ENCODE results near the gene MORF4L1.
"Not testable (repeated sequence)": the region's sequence is repeated elsewhere in the genome, so short reads cannot be mapped to it uniquely, and the experiment has no call there.

Gene MORF4L1

DNA sequence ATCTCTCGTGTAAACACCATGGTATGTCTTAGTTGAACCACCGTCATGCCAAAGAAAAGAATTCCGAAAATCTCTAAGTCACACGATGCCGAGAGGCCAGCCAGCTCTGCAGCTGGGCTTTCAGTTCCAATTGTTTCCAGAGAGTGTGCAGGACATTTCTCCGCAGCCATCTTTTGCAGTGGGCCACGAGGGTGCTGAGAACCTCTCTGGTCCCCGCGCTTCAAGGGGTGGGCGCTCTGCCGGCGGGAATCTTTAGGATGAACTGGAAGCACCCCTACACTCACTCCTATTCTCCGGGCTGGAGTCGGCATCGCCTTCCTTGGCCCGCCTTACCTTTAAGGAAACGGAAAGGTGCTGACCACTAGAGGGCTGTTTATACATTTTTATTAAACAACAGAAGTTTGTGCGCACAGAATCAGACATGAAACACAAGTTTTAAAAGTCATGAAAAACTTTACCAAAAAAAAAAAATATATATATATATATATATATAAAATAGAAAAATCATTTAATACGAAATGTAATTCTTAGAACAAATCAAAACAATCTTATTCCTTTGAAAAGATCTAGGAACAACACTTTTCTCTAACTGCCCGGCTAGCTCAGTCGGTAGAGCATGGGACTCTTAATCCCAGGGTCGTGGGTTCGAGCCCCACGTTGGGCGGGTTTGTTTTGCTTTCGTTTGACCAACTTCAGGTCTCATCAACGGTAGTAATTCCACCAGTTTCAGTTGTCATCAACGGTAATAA, 12.5 kb upstream of the MORF4L1 start:
- peak; percentile 58 for DNase-seq (ENCODE audit: low read depth)

DNA sequence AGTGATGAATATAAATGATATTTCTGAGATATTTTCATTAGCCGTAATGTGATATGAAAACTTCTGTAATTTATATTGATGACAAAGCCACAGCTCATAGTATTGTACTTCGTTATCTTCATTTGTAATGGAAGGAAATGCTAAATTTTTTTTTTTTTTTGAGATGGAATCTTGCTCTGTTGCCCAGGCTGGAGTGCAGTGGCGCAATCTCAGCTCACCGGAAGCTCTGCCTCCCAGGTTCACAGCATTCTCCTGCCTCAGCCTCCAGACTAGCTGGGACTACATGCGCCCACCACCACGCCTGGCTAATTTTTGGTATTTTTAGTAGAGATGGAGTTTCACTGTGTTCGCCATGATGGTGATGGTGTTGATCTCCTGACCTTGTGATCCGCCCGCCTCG, 7.1 kb upstream of the MORF4L1 start:
- DNase-seq (ENCODE audit: low read depth) = not testable (repeated sequence)

DNA sequence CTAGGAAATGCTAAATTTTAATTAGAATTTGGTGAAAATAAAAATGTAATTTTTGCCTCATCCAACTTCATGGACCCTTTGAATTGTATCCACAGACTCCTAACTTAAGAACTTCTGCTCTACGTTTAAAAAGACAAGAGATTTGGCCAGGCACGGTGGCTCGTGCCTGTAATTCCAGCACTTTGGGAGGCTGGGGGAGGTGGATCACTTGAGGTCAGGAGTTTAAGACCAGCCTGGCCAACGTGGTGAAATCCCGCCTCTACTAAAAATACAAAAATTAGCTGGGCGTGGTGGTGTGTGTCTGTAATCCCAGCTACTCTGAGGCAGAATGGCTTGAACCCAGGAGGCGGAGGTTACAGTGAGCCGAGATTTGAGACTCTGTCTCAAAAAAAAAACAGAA, 6.7 kb upstream of the MORF4L1 start:
- DNase-seq (ENCODE audit: low read depth) = not testable (repeated sequence)

DNA sequence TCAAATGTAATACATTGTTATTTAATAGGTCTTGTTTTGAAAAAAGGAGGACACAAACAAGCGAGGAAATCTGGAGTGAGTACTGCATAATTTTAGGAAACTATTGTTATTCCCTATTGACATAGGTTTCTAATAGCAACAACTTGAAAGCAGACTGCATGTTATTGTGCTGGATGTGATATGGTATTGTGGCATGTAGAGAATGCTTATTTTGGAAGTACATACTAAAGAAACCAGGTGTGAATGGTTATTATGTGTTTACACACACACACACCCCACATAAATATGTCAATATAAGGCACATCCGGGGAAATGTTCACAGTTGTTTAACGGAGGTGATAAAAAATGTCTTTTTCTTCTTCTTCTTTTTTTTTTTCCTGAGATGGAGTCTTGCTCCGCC, 5.9 kb upstream of the MORF4L1 start:
- no peak for DNase-seq (ENCODE audit: low read depth)

DNA sequence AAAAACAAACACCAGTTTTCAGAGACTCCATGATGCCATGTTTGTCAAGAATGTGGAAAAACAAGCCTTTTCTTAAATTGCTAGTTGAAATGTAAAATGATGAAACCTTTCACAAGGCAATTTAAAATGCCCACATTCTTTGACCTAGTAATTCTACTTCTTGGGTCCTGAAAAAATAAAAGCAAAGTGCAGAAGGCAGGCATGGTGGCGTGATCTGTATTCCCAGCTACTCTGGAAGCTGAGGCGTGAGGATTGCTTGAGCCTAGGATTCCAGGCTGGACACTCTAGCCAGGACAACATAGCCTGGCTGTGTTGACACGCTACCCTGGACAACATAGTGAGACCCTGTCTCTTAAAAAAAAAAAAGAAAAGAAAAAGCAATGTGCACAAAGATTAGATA, 4.3 kb upstream of the MORF4L1 start:
- DNase-seq (ENCODE audit: low read depth) = no peak

DNA sequence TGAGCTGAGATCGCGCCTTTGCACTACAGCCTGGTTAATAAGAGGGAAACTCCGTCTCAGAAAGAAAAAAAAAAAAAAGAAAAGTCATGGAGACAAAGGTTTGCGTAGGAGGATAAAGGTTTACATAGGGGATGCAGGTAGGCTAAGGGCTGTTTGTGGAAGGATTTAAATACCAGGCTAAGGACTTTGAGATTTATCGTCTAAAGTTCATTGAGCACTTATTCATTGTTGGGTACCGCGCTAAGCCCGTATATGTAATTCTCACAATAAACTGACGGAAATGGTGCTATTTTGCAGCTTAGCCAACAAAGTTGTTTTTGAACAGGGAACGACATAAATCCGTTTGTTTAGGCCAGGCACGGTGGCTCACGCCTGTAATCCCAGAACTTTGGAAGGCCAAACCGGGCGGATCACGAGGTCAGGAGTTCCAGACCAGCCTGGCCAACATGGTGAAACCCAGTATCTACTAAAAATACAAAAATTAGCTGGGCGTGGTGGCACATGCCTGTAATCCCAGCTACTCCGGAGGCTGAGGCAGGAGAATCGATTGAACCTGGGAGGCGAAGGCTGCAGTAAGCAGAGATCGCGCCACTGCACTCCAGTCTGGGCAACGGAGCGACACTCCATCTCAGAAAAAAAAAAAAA, 1.1 kb upstream of the MORF4L1 start:
- not testable (repeated sequence) for DNase-seq (ENCODE audit: low read depth)

DNA sequence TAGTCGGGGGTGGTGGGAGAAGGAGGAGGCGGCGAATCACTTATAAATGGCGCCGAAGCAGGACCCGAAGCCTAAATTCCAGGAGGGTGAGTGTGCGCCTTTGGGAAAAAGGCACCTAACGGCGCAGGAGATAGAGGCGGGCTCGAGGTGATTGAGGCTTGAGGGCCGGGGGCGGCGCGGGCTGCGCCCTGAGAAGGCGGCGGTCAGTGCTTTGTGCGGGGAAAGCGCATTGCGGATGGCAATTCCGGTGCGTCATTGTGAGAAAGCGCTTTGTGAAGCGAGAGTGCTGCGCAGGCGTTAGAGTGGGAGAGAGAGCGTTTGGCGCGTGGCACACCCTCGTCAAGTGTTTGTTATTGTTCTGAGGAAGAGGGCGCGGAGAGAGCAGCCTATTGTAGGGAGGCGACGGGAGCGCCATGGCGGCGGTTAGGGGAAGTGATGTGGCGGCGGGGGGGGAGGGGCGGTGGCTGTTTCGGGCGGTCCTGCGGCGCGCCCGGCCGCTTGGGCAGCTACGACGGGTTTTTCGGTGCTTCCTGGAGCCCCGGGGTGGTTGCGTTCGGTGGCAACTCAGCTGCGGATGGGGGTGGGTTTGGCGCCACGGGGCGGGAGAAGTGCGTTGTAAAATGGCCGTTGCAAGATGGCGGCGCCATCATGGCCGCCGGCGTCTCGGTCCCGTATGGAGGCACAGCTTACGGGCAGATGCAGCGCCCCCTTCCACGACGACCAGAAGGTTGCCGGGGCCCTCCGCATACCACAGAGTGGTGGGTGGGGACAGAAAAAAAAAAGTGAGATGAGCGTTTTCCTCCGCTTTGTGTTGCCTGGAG, 492 bp downstream of the MORF4L1 start:
- DNase-seq (ENCODE audit: low read depth) = peak; percentile 72

DNA sequence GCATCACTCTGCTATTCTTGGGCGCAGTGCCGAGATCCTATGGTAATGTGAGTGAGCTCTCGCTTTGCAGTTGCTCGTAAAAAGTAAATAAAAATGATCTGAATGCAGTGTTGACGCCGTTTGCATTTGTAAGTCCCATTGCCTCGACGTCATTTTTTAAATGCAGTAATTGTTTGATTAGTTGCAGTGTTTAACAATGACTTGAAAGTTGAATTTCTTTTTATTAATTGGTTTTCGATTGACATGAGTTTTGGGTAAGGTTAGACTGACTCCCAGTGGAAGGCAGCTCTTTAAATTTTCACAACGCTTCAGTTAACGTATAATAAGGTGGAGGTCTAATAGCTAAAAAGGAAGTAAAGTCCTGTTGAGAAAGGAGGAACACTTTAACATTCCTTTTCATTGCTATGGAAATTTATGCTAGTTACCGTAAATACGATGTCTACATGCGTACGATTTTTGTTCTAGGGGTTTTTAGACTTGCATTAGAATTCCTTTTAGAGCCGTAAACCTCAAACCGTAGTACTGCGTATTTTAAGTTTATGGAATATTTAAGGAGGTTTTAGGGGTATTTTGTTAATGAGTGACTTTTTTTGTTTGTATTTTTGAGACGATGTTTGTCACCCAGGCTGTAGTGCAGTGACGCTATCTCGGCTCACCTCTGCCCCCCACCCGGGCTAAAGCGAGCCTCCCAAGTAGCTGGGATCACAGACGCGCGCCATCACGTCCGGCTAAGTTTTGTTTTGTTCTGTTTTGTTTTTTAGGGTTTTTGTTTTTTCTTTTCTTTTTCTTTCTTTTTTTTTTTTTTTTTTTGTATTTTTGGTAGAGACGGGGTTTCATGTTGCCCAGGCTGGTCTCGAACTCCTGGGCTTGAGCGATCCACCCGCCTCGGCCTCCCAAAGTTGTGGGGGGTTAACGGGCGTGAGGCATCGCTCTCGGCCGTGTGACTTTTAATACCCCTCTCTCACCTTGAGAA, 1.4 kb downstream of the MORF4L1 start:
- DNase-seq (ENCODE audit: low read depth) = no peak

DNA sequence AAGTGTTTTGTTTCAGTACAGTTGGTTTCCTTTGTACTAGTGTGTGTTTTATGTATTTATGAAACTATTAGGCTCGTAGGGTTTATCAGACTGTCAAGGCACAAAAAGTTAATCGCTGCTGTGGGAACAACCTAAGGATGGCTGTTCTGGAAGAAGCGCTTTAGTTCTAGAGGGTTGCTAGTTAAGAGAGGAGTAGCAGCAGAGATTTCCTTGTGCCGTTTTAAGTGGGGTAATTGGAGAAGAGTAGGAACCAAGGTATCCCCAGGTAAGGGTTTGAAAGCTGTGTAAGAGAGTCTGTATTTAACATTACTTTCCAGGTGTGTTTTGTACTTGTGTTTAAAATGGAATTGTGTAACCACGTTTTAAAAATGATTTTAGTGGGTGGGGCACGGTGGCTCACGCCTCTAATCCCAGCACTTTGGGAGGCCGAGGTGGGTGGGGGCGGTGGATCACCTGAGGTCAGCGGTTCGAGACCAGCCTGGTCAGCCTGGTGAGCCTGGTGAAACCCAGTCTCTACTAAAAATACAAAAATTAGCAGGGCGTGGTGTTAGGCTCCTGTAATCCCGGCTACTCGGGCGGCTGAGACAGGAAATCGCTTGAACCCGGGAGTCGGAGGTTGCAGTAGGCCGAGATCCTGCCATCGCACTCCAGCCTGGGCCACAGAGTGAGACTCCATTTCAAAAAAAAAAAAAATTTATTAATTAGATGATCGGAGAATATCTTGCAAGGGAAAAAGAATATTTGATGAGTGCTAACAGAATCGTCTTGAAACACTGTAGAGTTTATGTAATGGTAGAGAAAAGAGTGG, 2.6 kb downstream of the MORF4L1 start:
- DNase-seq (ENCODE audit: low read depth) = no peak

DNA sequence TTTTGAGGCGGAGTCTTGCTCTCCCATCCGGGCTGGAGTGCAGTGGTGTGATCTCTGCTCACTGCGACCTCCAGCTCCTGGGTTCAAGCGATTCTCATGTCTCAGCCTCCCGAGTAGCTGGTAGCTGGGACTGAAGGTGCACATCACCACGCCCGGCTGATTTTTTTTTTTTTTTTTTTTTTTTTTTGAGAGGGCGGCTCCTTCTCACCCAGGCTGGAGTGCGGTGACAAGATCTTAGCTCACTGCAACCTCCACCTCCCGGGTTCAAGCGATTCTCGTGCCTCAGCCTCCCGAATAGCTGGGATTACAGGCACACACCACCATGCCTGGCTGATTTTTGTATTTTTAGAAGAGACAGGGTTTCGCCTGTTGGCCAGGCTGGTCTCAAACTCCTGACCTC, 4.3 kb downstream of the MORF4L1 start:
- DNase-seq (ENCODE audit: low read depth) = not testable (repeated sequence)

DNA sequence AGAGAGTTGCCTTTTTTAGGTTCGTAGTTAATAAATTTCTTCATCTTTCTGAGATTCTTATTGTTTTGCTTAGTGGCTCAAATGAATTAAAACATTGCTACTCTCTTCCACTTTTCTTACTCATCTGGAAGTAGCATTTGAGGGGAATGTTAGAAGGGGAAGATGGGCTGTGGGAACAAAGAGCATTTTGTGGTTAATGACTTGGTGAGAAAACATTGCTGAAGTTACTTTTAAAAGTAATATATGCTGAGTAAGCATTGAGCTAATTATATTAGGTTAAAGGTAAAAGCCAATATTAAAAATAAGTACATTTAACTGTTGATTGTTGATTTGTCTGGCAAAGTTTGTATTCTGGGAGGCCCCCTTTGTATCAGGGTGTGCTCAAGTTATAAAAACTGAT, 5.7 kb downstream of the MORF4L1 start:
- no peak for DNase-seq (ENCODE audit: low read depth)

DNA sequence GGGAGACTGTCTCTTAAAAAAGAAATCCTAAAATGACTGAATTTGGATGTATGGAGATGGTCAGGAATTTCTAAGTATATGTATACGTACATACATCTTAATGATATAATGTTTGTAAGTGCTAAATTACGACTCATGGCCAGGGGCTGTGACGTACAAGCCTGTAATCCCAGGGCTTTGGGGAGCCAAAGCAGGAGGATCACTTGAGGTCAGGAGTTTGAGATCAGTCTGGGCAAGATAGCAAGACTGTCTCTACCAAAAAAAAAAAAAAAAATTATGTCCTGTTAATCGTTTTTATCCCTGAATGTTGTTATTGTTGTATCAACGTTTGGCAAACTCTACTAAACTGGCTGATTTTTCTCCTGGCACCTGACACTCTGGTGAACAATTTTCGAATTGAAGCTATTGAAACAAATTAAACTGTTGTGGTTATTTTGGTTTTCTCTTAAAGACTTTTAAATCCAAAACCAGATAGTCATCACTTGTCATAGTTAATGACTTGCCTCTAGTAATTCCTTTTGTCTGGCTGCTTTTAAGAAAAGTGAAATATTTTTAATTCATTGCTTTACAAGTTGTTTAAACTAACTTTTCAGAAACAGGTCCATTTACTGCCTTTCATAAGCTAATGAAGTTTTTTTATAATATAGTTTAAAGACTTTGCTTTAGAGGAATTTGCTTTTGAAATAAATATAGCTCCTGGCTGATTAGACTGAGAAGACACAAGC, 7.0 kb downstream of the MORF4L1 start:
- no peak for DNase-seq (ENCODE audit: low read depth)

DNA sequence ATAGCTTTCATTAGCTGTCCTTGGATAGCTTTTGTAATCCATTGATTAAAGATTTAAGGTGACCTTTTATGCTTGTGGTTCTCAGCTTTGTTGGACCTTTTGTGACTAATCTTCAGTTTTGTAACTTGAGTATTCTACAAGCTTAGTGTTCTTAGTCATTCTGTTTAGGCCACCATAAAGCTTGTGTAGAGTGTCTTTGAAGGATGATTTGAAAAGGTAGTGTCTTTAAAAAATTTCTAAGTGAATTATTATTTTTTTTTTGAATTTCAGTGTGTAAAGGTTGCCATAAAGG, 7.5 kb downstream of the MORF4L1 start:
- DNase-seq (ENCODE audit: low read depth) = no peak

DNA sequence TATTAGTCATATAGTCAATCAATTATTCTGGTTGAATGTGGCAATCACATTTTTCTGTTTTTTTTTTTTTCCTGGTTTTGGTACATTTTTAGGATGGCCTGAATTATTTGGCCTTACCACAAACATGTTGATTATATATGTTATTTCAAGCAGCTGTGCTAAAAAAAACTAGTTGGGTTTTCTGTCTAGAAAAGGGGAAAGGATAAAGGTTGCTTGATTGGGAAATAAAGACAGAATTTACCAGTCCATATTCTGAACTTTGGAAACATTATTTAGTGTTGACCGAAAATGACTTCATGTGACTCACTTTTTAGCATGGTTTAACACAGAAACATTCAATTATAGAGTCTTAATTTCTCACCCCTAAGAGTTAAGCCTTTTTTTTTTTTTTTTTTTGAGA, 8.1 kb downstream of the MORF4L1 start:
- no peak for DNase-seq (ENCODE audit: low read depth)

DNA sequence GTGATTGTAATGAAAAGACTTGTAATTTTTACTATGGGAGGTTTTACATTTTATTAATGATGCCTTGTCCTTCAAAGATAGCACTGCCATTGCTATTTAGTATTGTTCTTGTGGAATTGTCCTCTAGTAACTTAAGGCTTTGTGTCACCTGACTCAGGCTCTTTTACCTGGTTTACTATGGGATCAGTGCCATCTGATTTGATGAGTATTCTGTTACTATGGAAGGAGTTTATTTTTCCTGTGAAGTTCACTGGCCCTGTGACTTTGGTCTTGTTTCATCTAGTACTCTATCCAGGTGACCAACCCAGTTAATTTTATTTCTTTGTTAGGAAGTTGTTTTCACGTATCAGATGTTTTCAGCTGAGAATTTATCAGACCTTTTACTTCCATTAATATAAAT, 9.0 kb downstream of the MORF4L1 start:
- DNase-seq (ENCODE audit: low read depth) = no peak

DNA sequence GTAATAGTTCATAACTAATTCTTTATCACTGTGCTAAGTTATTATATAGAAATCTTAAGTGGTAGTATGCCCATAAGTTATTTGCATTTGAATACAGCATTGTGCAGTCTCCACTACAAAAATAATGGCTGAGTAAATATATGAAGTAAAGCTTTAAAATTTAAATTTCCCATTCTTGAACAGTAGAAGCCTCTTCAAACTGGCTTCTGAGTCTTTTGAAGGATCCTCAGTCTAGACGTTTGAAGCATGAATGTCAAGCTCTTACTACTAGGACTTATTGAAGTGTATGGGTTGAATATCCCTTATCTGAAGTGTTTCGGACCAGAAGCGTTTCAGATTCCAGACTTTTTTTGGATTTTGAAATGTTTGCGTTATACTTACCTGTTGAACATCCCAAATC, 16.3 kb downstream of the MORF4L1 start:
- DNase-seq (ENCODE audit: low read depth) = no peak

DNA sequence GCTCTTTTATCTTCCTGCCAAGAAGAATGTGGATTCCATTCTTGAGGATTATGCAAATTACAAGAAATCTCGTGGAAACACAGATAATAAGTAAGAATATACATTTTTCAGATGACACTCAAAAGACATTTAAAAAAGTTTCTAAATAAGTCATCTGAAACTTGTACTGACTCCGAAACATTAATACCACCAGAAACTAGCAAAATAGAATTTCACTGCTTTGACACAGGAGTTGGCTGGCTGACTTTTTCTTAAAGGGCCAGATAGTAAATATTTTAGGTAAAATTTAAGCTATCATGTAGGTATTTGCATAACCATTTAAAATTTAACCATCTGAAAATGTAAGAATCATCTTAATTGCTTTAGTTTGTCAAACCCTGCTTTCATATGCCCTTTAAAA, 20.8 kb downstream of the MORF4L1 start:
- no peak for DNase-seq (ENCODE audit: low read depth)

DNA sequence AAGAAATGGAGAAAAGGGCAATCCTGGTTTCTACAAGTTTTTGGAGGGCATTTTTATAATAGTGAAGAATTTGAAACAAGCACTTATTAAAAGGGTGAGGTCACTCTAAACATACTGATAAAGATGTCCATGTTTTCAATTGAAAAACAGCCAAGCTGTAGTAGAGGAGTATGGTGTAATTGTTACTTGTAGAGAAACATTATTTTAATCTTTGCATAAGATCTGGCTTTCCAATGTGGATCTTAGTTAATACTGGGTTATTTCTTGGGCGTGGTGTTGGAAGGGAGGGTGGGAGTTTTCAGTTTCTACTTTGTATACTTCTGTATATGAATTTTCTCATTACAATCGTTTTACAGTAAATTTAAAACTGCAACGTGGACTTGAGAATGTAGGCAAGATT, 22.8 kb downstream of the MORF4L1 start:
- no peak for DNase-seq (ENCODE audit: low read depth)

DNA sequence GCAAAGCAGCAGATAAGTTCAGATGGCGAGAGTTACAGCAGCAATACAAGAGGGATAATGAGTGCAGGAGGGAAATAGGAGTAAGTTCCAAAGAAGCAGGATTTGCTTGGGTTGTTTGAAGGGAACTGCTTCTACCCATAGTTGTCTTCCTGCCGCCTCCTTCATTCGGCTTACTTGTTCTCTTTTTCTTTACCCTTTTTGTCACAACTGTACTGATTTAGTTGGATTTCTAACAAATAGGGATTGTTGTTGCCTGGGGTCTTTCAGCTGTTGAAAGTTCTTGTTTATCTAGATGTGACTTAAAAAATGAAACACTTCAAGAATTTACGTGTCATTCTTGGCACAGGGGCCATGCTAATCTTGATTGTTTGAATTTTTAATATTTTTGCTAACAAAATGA, 25.9 kb downstream of the MORF4L1 start:
- DNase-seq (ENCODE audit: low read depth) = no peak

DNA sequence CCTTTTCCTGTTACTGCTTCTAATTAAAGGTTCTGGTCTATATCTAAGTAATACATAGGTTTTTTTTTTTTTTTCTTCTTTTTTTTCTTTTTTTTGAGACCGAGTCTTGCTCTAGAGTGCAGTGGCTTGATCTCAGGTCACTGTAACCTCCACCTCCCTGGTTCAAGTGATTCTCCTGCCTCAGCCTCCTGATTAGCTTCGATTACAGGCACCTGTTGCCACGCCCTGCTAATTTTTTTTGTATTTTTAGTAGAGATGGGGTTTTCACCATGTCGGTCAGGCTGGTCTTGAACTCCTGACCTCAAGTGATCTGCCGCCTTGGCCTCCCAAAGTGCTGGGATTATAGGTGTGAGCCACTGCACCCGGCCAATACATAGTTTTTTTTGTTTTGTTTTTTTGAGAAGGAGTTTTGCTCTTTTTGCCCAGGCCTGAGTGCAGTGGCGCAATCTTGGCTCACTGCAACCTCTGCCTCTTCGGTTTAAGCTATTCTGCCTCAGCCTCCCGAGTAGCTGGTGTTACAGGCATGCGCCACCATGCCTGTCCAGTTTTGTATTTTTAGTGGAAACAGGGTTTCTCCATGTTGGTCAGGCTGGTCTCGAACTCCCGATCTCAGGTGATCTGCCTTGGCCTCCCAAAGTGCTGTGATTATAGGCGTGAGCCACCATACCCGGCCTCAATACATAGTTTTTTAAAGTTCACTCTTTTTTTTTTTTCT, 28.3 kb downstream of the MORF4L1 start:
- DNase-seq (ENCODE audit: low read depth) = not testable (repeated sequence)

Data from stimulated activated CD8-positive, alpha-beta memory T cell treated with anti-CD3 and anti-CD28 coated beads, Interleukin-15, amount 100 ng/mL, for 24 hours (primary cell).